HG03135 (cell line): Measurements from ENCODE around the gene MEIOSIN.

Source experiments
- ATAC-seq: cut with Tn5 transposase; IDR thresholded peaks from one replicate; pipeline ENCODE4 v1.9.1; 2021; ENCODE audit warnings: mild to moderate bottlenecking, moderate library complexity; ENCODE audit not compliant: unreplicated experiment

Gene MEIOSIN

GRCh38 chr19:45778010-45778661 is 44.9 kb downstream of the MEIOSIN start:
- no peak for ATAC-seq

GRCh38 chr19:45779231-45780145 is 46.2 kb downstream of the MEIOSIN start:
- ATAC-seq = peak; percentile 81

GRCh38 chr19:45780146-45780447 is 46.9 kb downstream of the MEIOSIN start:
- no peak for ATAC-seq

- ATAC-seq = no peak
Observed at GRCh38 chr19:45780448-45781213, 47.4 kb downstream of the MEIOSIN start.

GRCh38 chr19:45781214-45782161 is 48.2 kb downstream of the MEIOSIN start:
- ATAC-seq = no peak

GRCh38 chr19:45782162-45782691 is 49.0 kb downstream of the MEIOSIN start, which contains the start of gene DMPK:
Gene DMPK, minus strand, starts transcription at chr19:45782490. Its CDS starts 138 bp downstream, at chr19:45782352.
- no peak for ATAC-seq

GRCh38 chr19:45782820-45783785 is 49.9 kb downstream of the MEIOSIN start:
- no peak for ATAC-seq

- ATAC-seq = no peak
Observed at GRCh38 chr19:45784096-45784495, 50.9 kb downstream of the MEIOSIN start.

GRCh38 chr19:45785097-45785496 is 51.9 kb downstream of the MEIOSIN start:
- no peak for ATAC-seq

- no peak for ATAC-seq
Observed at GRCh38 chr19:45785781-45786532, 52.7 kb downstream of the MEIOSIN start.

- no peak for ATAC-seq
Observed at GRCh38 chr19:45786533-45786894, 53.3 kb downstream of the MEIOSIN start.

GRCh38 chr19:45789035-45789786 is 56.0 kb downstream of the MEIOSIN start:
- ATAC-seq = no peak

GRCh38 chr19:45790942-45791341 is 57.7 kb downstream of the MEIOSIN start:
- ATAC-seq = no peak

GRCh38 chr19:45791744-45792469 is 58.7 kb downstream of the MEIOSIN start:
- ATAC-seq = peak; percentile 17

GRCh38 chr19:45792470-45793177 is 59.4 kb downstream of the MEIOSIN start, which contains the start of gene DMWD:
Gene DMWD, minus strand, starts transcription at chr19:45792845. Its CDS starts 89 bp downstream, at chr19:45792756.
- ATAC-seq = peak; percentile 91

GRCh38 chr19:45793178-45793564 is 59.9 kb downstream of the MEIOSIN start:
- no peak for ATAC-seq
